OCI-LY7 (cell line): ENCODE results near the gene MUC6. TPM values are rescaled to one million over a fixed set of nuclear protein-coding genes. Genes with fewer than 3 reads are reported as not detected.

Experiments
- BruUV-seq: library from RNA; stranded (reverse); fragments of 400-500 nt; replicated peaks from 2 replicates; lab custom pipeline; 2021; lab: Mats Ljungman, UMichigan
- CTCF ChIA-PET: fragments of 300-600 bp; sonication (Branson Sonifier 250); formaldehyde crosslinking; loops from one replicate; lab custom pipeline; 2022; ENCODE audit warnings: antibody characterized with exemption; ENCODE audit not compliant: unreplicated experiment; lab: Charles Lee
- POLR2A ChIA-PET: fragments of 300-600 bp; sonication (Branson Sonifier 250); formaldehyde crosslinking; loops from one replicate; lab custom pipeline; 2022; ENCODE audit warnings: antibody characterized with exemption; lab: Charles Lee
- DNase-seq: peaks from one replicate; pipeline ENCODE4 v3.0.0-alpha.2; 2015; ENCODE audit warnings: low spot score
- H2AFZ ChIP-seq: fragments of 200-600 bp; sonication (generic), shearing (Covaris generic); 2 replicates; pipeline ENCODE4 v1.6.1; 2014; ENCODE audit warnings: mild to moderate bottlenecking, antibody characterized with exemption, low read length, moderate library complexity
- H3K27ac ChIP-seq: fragments of 200-600 bp; sonication (generic); 2 replicates; pipeline ENCODE4 v1.5.1; 2014; ENCODE audit warnings: mixed run types, low read depth, mild to moderate bottlenecking, moderate library complexity, low read length, inconsistent platforms; ENCODE audit not compliant: poor library complexity, severe bottlenecking
- H3K36me3 ChIP-seq: fragments of 200-600 bp; sonication (generic); 2 replicates; pipeline ENCODE4 v1.6.1; 2014; ENCODE audit warnings: mild to moderate bottlenecking, antibody characterized with exemption, low read length, moderate library complexity, mixed read lengths; ENCODE audit not compliant: insufficient read depth
- H3K4me1 ChIP-seq: fragments of 200-600 bp; sonication (generic); 2 replicates; pipeline ENCODE4 v1.5.1; 2014; ENCODE audit warnings: mild to moderate bottlenecking, low read length; ENCODE audit not compliant: insufficient read depth, poor library complexity, severe bottlenecking
- H3K4me2 ChIP-seq: fragments of 200-600 bp; sonication (generic); 2 replicates; pipeline ENCODE4 v1.6.1; 2014; ENCODE audit warnings: mild to moderate bottlenecking, low read length
- H3K4me3 ChIP-seq: fragments of 200-600 bp; sonication (generic); 2 replicates; pipeline ENCODE4 v1.5.1; 2014; ENCODE audit warnings: mild to moderate bottlenecking, low read depth, low read length; ENCODE audit not compliant: poor library complexity, severe bottlenecking
- H3K79me2 ChIP-seq: fragments of 200-600 bp; sonication (generic); 2 replicates; pipeline ENCODE4 v1.6.1; 2016; ENCODE audit warnings: low read depth, mild to moderate bottlenecking, low read length, moderate library complexity, mixed read lengths; ENCODE audit not compliant: insufficient read depth
- H3K9me2 ChIP-seq: fragments of 200-600 bp; sonication (generic); 2 replicates; pipeline ENCODE4 v1.6.1; 2016; ENCODE audit warnings: mild to moderate bottlenecking, low read length, mixed read lengths; ENCODE audit not compliant: insufficient read depth
- H3K9me3 ChIP-seq: fragments of 200-600 bp; sonication (generic); 2 replicates; pipeline ENCODE4 v1.6.1; 2014; ENCODE audit warnings: mild to moderate bottlenecking, mixed run types, low read length, mixed read lengths
- H4K20me1 ChIP-seq: fragments of 200-600 bp; sonication (generic); 2 replicates; pipeline ENCODE4 v1.6.1; 2014; ENCODE audit warnings: mild to moderate bottlenecking, antibody characterized with exemption, low read length, moderate library complexity, mixed read lengths; ENCODE audit not compliant: insufficient read depth
- EZH2phosphoT487 ChIP-seq: fragments of 200-600 bp; sonication (generic); IDR thresholded peaks from 2 replicates; pipeline ENCODE4 v1.6.1; 2018; ENCODE audit warnings: low read depth, borderline replicate concordance, mild to moderate bottlenecking, mixed run types, antibody characterized with exemption, low read length, moderate library complexity, mixed read lengths
- intact Hi-C: fragments of 100-400 bp; cut with micrococcal nuclease; formaldehyde crosslinking; loops from one replicate; pipeline ENCODE4 v1.10.0; 2022; ENCODE audit not compliant: unreplicated experiment
- total RNA-seq, 2 experiments: library from RNA; depleted of rRNA in 1 of 2; stranded (reverse); fragments of >200 nt in 1 of 2; shearing (Covaris generic) in 1 of 2; gene quantifications; 2 replicates each; pipeline ENCODE4 v1.2.3, GENCODE V29; 2014 to 2022
- TF ChIP-seq, protein P1 (sequence below): fragments of 200-600 bp; sonication (generic); conservative IDR thresholded peaks from 2 replicates; pipeline ENCODE4 v1.5.1; 2014; ENCODE audit warnings: mild to moderate bottlenecking, antibody characterized with exemption, low read length, moderate library complexity, mixed read lengths

MUC6 gene
- total RNA-seq, 2 experiments from 2014 or later, result not detected

GRCh38 chr11:1000357-1001278 lies 35.9 kb downstream of the MUC6 start:
- Histone ChIP-seq H3K4me2 (no peak overlapping the region), H4K20me1 (no peaks in the 10 kb centered on the region), H3K9me2 (no peaks in the 10 kb centered on the region), H3K79me2 (no peaks in the 10 kb centered on the region), H3K9me3 (no peaks in the 10 kb centered on the region), H3K4me3 (no peak overlapping the region), H3K36me3 (peaks cover 40% of the 10 kb centered on the region; the same call in 1 of the 2 replicates), H3K4me1 (no peaks in the 10 kb centered on the region), H3K27ac (no peak overlapping the region), H2AFZ (no peak overlapping the region)
- BruUV-seq, result no TSS peak
- ChIA-PET CTCF (no interaction called here), POLR2A (no interaction called here)
- no peak for DNase-seq
- TF ChIP-seq, protein P1, sequence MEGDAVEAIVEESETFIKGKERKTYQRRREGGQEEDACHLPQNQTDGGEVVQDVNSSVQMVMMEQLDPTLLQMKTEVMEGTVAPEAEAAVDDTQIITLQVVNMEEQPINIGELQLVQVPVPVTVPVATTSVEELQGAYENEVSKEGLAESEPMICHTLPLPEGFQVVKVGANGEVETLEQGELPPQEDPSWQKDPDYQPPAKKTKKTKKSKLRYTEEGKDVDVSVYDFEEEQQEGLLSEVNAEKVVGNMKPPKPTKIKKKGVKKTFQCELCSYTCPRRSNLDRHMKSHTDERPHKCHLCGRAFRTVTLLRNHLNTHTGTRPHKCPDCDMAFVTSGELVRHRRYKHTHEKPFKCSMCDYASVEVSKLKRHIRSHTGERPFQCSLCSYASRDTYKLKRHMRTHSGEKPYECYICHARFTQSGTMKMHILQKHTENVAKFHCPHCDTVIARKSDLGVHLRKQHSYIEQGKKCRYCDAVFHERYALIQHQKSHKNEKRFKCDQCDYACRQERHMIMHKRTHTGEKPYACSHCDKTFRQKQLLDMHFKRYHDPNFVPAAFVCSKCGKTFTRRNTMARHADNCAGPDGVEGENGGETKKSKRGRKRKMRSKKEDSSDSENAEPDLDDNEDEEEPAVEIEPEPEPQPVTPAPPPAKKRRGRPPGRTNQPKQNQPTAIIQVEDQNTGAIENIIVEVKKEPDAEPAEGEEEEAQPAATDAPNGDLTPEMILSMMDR, result no peak
- no peak for TF ChIP-seq EZH2phosphoT487
- intact Hi-C loops, result no loop called here

- intact Hi-C loops, result no loop called here
- CTCF ChIA-PET, result no interaction called here
- Histone ChIP-seq H3K4me3 (no peak overlapping the region), H4K20me1 (no peaks in the 10 kb centered on the region), H3K9me3 (no peaks in the 10 kb centered on the region), H3K4me2 (no peak overlapping the region), H2AFZ (no peak overlapping the region), H3K79me2 (no peaks in the 10 kb centered on the region), H3K27ac (no peak overlapping the region), H3K4me1 (no peaks in the 10 kb centered on the region), H3K36me3 (peaks cover 40% of the 10 kb centered on the region), H3K9me2 (no peaks in the 10 kb centered on the region)
- POLR2A ChIA-PET, result no interaction called here
- no peak for TF ChIP-seq EZH2phosphoT487
- TF ChIP-seq, protein P1, result no peak
- no peak for DNase-seq
- no TSS peak for BruUV-seq
Observed at GRCh38 chr11:999009-999408, 37.5 kb downstream of the MUC6 start.

- Histone ChIP-seq H3K9me2 (no peaks in the 10 kb centered on the region), H3K4me2 (no peak overlapping the region), H3K4me3 (no peak overlapping the region), H3K4me1 (no peaks in the 10 kb centered on the region), H3K36me3 (peaks cover 36% of the 10 kb centered on the region), H3K27ac (no peak overlapping the region), H3K9me3 (no peaks in the 10 kb centered on the region), H4K20me1 (no peaks in the 10 kb centered on the region), H3K79me2 (no peaks in the 10 kb centered on the region), H2AFZ (no peak overlapping the region)
- ChIA-PET CTCF (no interaction called here), POLR2A (no interaction called here)
- intact Hi-C loops, result no loop called here
- TF ChIP-seq, protein P1, result no peak
- no peak for TF ChIP-seq EZH2phosphoT487
- no peak for DNase-seq
- no TSS peak for BruUV-seq
Observed at GRCh38 chr11:997907-998306, 38.6 kb downstream of the MUC6 start.
